Fibroblast of pulmonary artery (primary cell): ENCODE data around the gene IL1RAPL2.
A peak's percentile ranks its signal among the peaks of the same experiment; 100 is the strongest.

Experiments
- DNase-seq: peaks from one replicate; pipeline ENCODE4 v3.0.0-alpha.2; 2010; ENCODE audit warnings: low read depth
- H3K4me3 ChIP-seq: replicated peaks from 2 replicates; pipeline ENCODE4 v1.5.1; 2011; ENCODE audit warnings: low read depth, mild to moderate bottlenecking, control low read depth, low read length, moderate library complexity
- TF ChIP-seq, protein P1 (sequence below): IDR thresholded peaks from 2 replicates; pipeline ENCODE4 v1.5.1; 2011; ENCODE audit warnings: mild to moderate bottlenecking, control low read depth, low read length, inconsistent platforms; ENCODE audit errors: missing control alignments

The IL1RAPL2 gene

DNA sequence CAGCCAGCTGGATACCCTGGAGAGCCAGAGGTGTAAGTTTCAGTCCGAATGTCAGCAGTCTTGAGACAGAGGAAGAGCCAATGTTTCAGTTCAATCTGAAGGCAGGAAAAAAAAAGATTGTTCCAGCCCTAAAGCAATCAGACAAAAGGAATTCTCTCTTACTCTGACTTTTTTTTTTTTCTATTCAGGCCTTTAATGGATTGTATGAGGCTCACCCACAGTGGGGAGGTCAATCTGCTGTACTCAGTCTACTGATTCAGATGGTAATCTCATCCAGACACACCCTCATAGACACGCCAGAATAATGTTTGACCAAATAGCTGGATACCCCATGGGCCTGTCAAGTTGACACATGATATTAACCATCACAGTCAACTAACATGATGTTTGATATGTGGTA is 602.6 kb downstream of the IL1RAPL2 start:
- no peak overlapping the region for H3K4me3 ChIP-seq
- no peak for DNase-seq
- TF ChIP-seq, protein P1, sequence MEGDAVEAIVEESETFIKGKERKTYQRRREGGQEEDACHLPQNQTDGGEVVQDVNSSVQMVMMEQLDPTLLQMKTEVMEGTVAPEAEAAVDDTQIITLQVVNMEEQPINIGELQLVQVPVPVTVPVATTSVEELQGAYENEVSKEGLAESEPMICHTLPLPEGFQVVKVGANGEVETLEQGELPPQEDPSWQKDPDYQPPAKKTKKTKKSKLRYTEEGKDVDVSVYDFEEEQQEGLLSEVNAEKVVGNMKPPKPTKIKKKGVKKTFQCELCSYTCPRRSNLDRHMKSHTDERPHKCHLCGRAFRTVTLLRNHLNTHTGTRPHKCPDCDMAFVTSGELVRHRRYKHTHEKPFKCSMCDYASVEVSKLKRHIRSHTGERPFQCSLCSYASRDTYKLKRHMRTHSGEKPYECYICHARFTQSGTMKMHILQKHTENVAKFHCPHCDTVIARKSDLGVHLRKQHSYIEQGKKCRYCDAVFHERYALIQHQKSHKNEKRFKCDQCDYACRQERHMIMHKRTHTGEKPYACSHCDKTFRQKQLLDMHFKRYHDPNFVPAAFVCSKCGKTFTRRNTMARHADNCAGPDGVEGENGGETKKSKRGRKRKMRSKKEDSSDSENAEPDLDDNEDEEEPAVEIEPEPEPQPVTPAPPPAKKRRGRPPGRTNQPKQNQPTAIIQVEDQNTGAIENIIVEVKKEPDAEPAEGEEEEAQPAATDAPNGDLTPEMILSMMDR, result no peak

DNA sequence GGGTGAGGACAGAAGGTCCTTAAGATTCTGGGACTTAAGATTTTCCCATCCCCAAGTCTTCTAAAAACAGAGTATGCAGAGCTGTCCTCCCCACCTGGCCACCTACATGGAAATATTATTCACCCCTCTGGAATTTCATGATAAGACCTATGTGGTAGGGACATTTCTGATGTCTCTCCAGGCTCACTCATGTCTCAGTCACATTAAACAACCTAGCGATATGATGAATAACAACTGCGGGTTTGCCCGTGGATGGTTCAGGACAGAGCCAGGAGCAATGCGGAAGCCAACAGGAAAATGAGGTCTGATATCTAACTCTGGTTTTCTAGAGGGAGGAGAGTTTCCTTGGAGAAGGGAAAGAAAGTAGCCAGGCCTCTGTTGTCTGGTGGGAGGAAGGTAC is 607.1 kb downstream of the IL1RAPL2 start:
- DNase-seq, result no peak
- no peak overlapping the region for H3K4me3 ChIP-seq
- TF ChIP-seq, protein P1, result no peak

DNA sequence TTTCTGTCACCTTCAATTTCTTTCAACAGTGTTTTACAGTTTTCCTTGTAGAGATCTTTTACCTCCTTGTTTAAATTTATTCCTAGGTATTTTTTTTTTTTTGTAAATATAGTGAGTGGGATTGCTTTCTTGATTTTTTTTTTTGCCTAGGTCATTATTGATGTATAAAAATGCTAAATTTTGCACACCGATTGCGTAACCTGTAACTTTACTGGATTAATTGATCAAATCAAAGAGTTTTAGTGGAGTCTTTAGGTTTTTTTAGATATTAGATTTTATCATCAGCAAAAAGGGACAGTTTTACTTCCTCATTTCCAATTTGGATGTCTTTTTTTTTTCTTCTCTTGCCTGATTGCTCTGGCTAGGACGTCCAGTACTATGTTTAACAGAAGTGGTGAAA is 613.6 kb downstream of the IL1RAPL2 start:
- no peak overlapping the region for H3K4me3 ChIP-seq
- TF ChIP-seq, protein P1, result no peak
- DNase-seq, result no peak

DNA sequence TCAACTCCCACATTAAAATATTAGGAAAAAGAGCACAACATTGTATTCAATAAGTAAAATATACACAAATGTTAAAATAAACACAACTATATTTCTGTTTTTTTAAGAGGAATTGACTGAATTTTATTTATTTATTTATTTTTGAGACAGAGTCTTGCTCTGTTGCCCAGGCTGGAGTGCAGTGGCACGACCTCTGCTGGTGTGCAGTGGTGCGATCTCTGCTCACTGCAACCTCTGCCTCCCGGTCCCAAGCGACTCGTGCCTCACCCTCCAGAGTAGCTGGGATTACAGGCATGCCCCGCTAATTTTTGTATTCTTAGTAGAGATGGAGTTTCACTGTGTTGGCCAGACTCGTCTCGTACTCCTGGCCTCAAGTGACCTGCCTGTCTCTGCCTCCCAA is 623.1 kb downstream of the IL1RAPL2 start:
- TF ChIP-seq, protein P1, result no peak
- no peak overlapping the region for H3K4me3 ChIP-seq
- DNase-seq, result no peak

DNA sequence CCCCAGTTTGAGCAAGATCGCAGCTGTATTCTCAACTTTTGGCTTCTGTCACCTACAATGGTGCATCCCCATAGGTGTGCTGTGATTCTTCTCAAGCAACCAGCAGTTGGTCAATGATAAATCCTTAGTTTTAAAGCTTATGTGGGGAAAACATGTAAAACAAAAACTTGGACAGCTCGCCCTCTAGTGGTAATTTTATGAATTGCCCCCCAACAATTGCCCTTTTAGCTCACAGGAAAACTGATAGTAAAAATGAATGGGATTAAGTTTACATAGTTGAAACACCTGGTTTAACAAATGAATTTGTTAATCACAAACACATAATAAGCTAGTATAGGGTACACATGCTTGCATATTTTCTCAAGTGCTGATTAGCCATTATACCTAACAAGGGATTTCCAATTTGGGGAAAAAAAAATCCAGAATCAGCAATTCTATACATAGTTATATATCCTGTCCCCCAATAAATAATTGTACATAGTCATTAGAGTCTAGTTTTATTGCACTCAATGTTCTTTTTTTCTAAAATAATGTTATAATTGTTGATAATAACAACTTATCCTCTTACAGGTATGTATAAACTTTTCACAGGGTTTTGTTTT is 624.4 kb downstream of the IL1RAPL2 start:
- no peak overlapping the region for H3K4me3 ChIP-seq
- TF ChIP-seq, protein P1, result peak; percentile 68
- peak; percentile 43 for DNase-seq

DNA sequence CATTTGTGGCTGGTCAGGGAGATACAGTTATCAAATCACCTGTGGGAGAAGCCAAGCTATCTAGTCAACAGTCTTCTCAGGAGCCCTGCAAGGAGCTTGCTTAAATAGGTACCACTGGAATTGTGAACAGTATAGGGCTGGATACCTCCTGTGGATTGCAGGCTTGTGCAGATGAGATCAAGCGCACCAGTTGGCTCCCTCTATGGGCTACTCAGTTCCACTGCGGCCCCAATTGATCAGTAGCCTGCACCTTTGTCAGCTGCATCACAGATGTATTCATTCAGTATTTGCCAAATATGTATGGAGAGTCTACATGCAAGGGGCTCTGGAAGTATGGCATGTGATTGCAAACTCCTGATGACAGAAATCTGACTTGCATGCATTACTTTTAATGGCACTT is 625.9 kb downstream of the IL1RAPL2 start:
- TF ChIP-seq, protein P1, result peak; percentile 53
- H3K4me3 ChIP-seq, result no peak overlapping the region
- peak; percentile 10 for DNase-seq

- no peak for DNase-seq
- H3K4me3 ChIP-seq, result no peak overlapping the region
- TF ChIP-seq, protein P1, result no peak
Observed at GRCh38 chrX:105209406-105209805, 643.4 kb downstream of the IL1RAPL2 start.
